ENCODE results near the gene RNPEP. TPM values are rescaled to one million over a fixed set of nuclear protein-coding genes. Genes with fewer than 3 reads are reported as not detected.

RNPEP gene
- total RNA-seq, 1 donor from 2014 or later, result 106 TPM

DNA sequence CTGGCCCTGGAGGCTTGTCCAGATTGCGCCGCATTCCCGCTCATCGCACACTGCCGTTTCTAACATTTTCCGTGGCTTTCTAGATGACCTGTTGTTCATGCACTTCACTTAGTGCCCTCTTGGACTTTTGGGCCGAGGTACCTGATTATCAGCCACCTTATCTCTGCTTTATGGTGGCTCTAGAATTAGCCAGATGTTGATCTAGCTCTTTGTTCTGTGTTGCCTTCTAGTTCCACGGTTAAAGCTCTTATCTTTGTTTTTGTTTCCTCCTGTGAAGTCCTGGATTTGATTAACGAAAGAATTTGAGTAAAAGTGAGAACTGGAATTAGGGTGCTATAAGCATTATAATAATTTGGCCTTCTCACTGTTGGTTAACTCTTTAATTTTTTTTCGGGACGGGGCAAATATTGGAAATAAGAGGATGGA, 945 bp downstream of the RNPEP start:
- TF ChIP-seq, protein P1, sequence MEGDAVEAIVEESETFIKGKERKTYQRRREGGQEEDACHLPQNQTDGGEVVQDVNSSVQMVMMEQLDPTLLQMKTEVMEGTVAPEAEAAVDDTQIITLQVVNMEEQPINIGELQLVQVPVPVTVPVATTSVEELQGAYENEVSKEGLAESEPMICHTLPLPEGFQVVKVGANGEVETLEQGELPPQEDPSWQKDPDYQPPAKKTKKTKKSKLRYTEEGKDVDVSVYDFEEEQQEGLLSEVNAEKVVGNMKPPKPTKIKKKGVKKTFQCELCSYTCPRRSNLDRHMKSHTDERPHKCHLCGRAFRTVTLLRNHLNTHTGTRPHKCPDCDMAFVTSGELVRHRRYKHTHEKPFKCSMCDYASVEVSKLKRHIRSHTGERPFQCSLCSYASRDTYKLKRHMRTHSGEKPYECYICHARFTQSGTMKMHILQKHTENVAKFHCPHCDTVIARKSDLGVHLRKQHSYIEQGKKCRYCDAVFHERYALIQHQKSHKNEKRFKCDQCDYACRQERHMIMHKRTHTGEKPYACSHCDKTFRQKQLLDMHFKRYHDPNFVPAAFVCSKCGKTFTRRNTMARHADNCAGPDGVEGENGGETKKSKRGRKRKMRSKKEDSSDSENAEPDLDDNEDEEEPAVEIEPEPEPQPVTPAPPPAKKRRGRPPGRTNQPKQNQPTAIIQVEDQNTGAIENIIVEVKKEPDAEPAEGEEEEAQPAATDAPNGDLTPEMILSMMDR (IDR thresholded peaks at IDR 0.05), result no peak
- peak overlapping the region; percentile 80 to 83 for H3K27ac ChIP-seq
- intact Hi-C loops (cut with DNase I), result no loop called here

DNA sequence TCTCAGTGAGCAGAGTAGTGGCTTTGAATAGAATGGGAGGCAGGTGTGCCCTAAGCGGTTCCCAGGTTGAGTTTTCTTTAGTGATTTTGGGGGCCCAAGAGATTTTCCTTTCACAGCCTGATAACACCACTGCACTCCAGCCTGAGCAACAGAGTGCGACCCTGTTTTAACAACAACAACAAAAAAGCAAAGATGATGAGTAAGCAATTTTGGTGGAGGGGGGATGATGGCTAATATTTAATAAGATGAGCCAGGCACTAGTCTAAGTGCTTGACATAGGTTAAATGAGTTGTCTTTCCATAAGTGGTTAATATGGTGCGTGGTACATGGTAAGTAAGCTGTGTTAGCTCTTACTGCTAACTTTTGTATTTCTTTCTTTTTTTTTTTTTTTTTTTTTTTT, 2.0 kb downstream of the RNPEP start:
- Histone ChIP-seq H3K9me3 (no peaks in the 10 kb centered on the region), H3K36me3 (peaks cover 4 to 6% of the 10 kb centered on the region in 2 donors), H3K4me1 (peaks cover 0 to 10% of the 10 kb centered on the region in 2 donors), H3K27ac (no peak overlapping the region), H3K27me3 (no peaks in the 10 kb centered on the region), H3K4me3 (no peak overlapping the region)
- intact Hi-C loops (cut with DNase I), result no loop called here
- TF ChIP-seq, protein P1 (IDR thresholded peaks at IDR 0.05), result no peak
- DNase-seq (ENCODE audit: low spot score in 2 of 2), result no peak

More for the DNA sequence above, 945 bp downstream of the RNPEP start:
- Histone ChIP-seq H3K36me3 (no peaks in the 10 kb centered on the region), H3K4me3 (peak overlapping the region; percentile 73 to 79), H3K4me1 (peaks cover 0 to 10% of the 10 kb centered on the region in 2 donors), H3K27me3 (no peaks in the 10 kb centered on the region), H3K9me3 (no peaks in the 10 kb centered on the region)
- DNase-seq (ENCODE audit: low spot score in 2 of 2), result no peak

DNA sequence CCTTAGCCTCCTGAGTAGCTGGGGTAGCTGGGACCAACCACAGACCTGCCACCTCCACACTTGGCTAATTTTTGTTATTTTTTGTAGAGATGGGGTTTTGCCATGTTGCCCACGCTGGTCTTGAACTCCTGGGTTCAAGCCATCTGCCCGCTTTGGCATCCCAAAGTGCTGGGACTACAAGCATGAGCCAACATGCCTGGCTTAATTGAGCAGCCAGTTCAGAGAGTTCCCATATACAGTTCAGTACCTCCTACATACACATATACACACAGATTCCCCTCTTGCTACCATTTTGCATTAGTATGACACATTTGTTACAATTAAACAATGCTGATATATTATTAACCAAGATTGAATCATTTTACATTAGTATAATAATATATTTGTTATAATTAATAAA, 2.9 kb downstream of the RNPEP start:
- peaks cover 13 to 15% of the 10 kb centered on the region in 2 donors for H3K36me3 ChIP-seq
- intact Hi-C loops (cut with DNase I), result no loop called here
- no peaks in the 10 kb centered on the region for H3K27me3 ChIP-seq
- TF ChIP-seq, protein P1 (IDR thresholded peaks at IDR 0.05), result no peak
- peaks cover 0 to 10% of the 10 kb centered on the region in 2 donors for H3K4me1 ChIP-seq
- no peaks in the 10 kb centered on the region for H3K9me3 ChIP-seq
- H3K4me3 ChIP-seq, result no peak overlapping the region
- no peak for DNase-seq (ENCODE audit: low spot score in 2 of 2)
- no peak overlapping the region for H3K27ac ChIP-seq

DNA sequence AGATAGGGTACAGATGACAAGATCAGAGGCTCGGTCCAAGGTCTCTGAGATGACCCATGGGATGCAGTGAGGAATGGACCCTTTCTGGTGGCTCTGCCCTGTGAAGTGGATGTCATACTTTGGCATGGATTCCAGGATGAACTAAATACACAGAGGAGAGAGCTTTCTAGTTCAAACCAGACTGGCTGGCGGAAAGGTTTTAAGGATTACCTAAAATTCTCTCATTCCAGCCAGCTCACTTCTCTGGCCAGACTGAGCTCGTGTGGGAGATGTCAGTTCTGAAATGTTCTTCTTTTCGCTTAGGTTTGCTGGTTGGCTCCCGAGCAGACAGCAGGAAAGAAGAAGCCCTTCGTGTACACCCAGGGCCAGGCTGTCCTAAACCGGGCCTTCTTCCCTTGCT, 6.2 kb downstream of the RNPEP start:
- Histone ChIP-seq H3K9me3 (no peaks in the 10 kb centered on the region), H3K27me3 (no peaks in the 10 kb centered on the region), H3K36me3 (peaks cover 38 to 47% of the 10 kb centered on the region in 2 donors), H3K27ac (no peak overlapping the region), H3K4me1 (peaks cover 0 to 7% of the 10 kb centered on the region in 2 donors), H3K4me3 (no peak overlapping the region)
- DNase-seq (ENCODE audit: low spot score in 2 of 2), result peak in 1 of 2 donors; percentile 33
- TF ChIP-seq, protein P1 (IDR thresholded peaks at IDR 0.05), result no peak
- intact Hi-C loops (cut with DNase I), result no loop called here

DNA sequence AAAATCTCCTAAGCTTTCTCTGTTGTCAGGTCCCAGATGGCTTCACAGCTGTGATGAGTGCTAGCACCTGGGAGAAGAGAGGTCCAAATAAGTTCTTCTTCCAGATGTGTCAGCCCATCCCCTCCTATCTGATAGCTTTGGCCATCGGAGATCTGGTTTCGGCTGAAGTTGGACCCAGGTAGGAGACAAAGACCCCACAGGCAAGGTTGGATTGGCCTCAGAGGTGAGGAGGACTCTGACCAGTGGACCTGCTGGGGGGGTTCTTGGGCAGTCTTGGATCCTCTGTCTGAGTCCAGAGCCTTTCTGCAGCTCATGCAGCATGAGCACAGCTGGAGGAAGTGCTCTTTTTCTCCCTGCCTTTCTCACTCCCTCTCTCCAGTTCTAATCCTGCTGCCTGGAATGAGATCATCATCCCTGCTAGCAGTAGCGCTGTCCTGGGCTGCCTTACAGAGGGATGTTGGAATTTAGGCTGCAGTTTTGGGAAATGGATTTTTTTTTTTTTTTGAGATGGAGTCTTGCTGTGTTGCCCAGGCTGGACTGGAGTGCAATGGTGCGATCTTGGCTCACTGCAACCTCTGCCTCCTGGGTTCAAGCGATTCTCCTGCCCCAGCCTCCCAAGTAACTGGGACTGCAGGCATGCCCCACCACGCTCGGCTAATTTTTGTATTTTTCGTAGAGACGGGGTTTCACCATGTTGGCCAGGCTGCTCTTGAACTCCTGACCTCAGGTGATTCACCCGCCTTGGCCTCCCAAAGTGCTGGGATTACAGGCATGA, 7.1 kb downstream of the RNPEP start:
- Histone ChIP-seq H3K27me3 (no peaks in the 10 kb centered on the region), H3K27ac (no peak overlapping the region), H3K4me3 (no peak overlapping the region), H3K4me1 (no peaks in the 10 kb centered on the region), H3K9me3 (no peaks in the 10 kb centered on the region), H3K36me3 (peaks cover 41 to 56% of the 10 kb centered on the region in 2 donors)
- DNase-seq (ENCODE audit: low spot score in 2 of 2), result peak in 1 of 2 donors; percentile 39
- intact Hi-C loops (cut with DNase I), result no loop called here
- TF ChIP-seq, protein P1 (IDR thresholded peaks at IDR 0.05), result no peak
